HEK293 (cell line): ENCODE results near the gene RNASE8.

ENCODE experiments used
- CTCF ChIA-PET: fragments of 350-600 bp; formaldehyde crosslinking; extraction: SDS; loops from one replicate; lab custom pipeline; 2021; ENCODE audit warnings: antibody characterized with exemption; lab: Yijun Ruan, JAX
- POLR2A ChIA-PET: fragments of 300-600 bp; formaldehyde crosslinking; extraction: SDS; loops from one replicate; lab custom pipeline; 2020; ENCODE audit warnings: antibody characterized with exemption, inconsistent platforms; lab: Yijun Ruan, JAX
- H3K27ac ChIP-seq: fragments of 200-500 bp; sonication (Bioruptor generic); 2 replicates; pipeline ENCODE4 v1.5.1; 2014; ENCODE audit warnings: low read depth, low read length, control low read depth, inconsistent platforms; ENCODE audit errors: extremely low read depth
- H3K36me3 ChIP-seq, 2 experiments: fragments of 200-500 bp in 1 of 2; sonication (Bioruptor generic) in 1 of 2; 1 replicate in 1 of 2; 2 replicates in 1 of 2; pipeline ENCODE4 v1.5.1; 2014 to 2017; ENCODE audit warnings: inconsistent platforms in 2 of 2, low read length in 2 of 2; ENCODE audit not compliant: control insufficient read depth in 2 of 2, insufficient read depth in 1 of 2
- H3K4me1 ChIP-seq: fragments of 200-500 bp; sonication (Bioruptor generic); 2 replicates; pipeline ENCODE4 v1.5.1; 2014; ENCODE audit warnings: mild to moderate bottlenecking, low read length, inconsistent platforms; ENCODE audit not compliant: control insufficient read depth, insufficient read depth
- H3K4me3 ChIP-seq: 2 replicates; pipeline ENCODE4 v1.5.1; 2011; ENCODE audit warnings: low read depth, mild to moderate bottlenecking, control low read depth, low read length, moderate library complexity
- H3K9me3 ChIP-seq: fragments of 200-500 bp; sonication (Bioruptor generic); 2 replicates; pipeline ENCODE4 v1.5.1; 2014; ENCODE audit warnings: low read depth, low read length, inconsistent platforms; ENCODE audit not compliant: control insufficient read depth, insufficient read depth
- GLI2 ChIP-seq: fragments of 450-650 bp; formaldehyde crosslinking; IDR thresholded peaks from 2 replicates; pipeline ENCODE4; 2017; ENCODE audit warnings: missing biosample characterization, missing genetic modification characterization, low read depth, borderline replicate concordance
- IKZF3 ChIP-seq: fragments of 450-650 bp; IDR thresholded peaks from 2 replicates; pipeline ENCODE4 v1.5.0; 2018; ENCODE audit warnings: missing biosample characterization, mild to moderate bottlenecking, missing genetic modification characterization, moderate library complexity
- KLF1 ChIP-seq: fragments of 450-650 bp; formaldehyde crosslinking; IDR thresholded peaks from 2 replicates; pipeline ENCODE4 v1.5.1; 2016; ENCODE audit warnings: missing biosample characterization, missing genetic modification characterization
- SETDB1 ChIP-seq: IDR thresholded peaks from one replicate; pipeline ENCODE4 v1.6.1; 2017; ENCODE audit warnings: mild to moderate bottlenecking, low read length, moderate library complexity, mixed read lengths; ENCODE audit not compliant: insufficient read length
- TRIM28 ChIP-seq: IDR thresholded peaks from 2 replicates; pipeline ENCODE4 v1.6.1; 2011; ENCODE audit warnings: low read length, control low read depth, borderline replicate concordance
- WT1 ChIP-seq: fragments of 450-650 bp; formaldehyde crosslinking; IDR thresholded peaks from 2 replicates; pipeline ENCODE4 v1.5.1; 2016; ENCODE audit warnings: missing biosample characterization, missing genetic modification characterization
- ZBTB11 ChIP-seq: fragments of 450-650 bp; formaldehyde crosslinking; conservative IDR thresholded peaks from 2 replicates; pipeline ENCODE4 v1.5.1; 2016; ENCODE audit warnings: low read depth, missing biosample characterization, missing genetic modification characterization
- ZBTB17 ChIP-seq: fragments of 450-650 bp; formaldehyde crosslinking; IDR thresholded peaks from 2 replicates; pipeline ENCODE4 v1.5.1; 2016; ENCODE audit warnings: missing biosample characterization, missing genetic modification characterization
- ZNF10 ChIP-seq: fragments of 450-650 bp; formaldehyde crosslinking; IDR thresholded peaks from 2 replicates; pipeline ENCODE4 v1.5.1; 2017; ENCODE audit warnings: missing biosample characterization, missing genetic modification characterization
- ZNF140 ChIP-seq: fragments of 450-650 bp; formaldehyde crosslinking; IDR thresholded peaks from 2 replicates; pipeline ENCODE4 v1.5.1; 2016; ENCODE audit warnings: missing biosample characterization, missing genetic modification characterization
- ZNF394 ChIP-seq: fragments of 450-650 bp; formaldehyde crosslinking; IDR thresholded peaks from 2 replicates; pipeline ENCODE4 v1.5.1; 2016; ENCODE audit warnings: missing biosample characterization, missing genetic modification characterization, mild to moderate bottlenecking, moderate library complexity, borderline replicate concordance
- ZNF623 ChIP-seq: fragments of 450-650 bp; formaldehyde crosslinking; IDR thresholded peaks from 2 replicates; pipeline ENCODE4 v1.5.1; 2016; ENCODE audit warnings: missing biosample characterization, missing genetic modification characterization
- ZNF654 ChIP-seq: fragments of 450-650 bp; formaldehyde crosslinking; IDR thresholded peaks from 2 replicates; pipeline ENCODE4 v1.5.1; 2016; ENCODE audit warnings: low read depth, missing biosample characterization, missing genetic modification characterization
- ZNF707 ChIP-seq: fragments of 450-650 bp; formaldehyde crosslinking; IDR thresholded peaks from 2 replicates; pipeline ENCODE4 v1.5.1; 2016; ENCODE audit warnings: missing biosample characterization, missing genetic modification characterization
- ZSCAN30 ChIP-seq: fragments of 450-650 bp; IDR thresholded peaks from 2 replicates; pipeline ENCODE4 v1.5.1; 2018; ENCODE audit warnings: missing biosample characterization, mild to moderate bottlenecking, missing genetic modification characterization, moderate library complexity
- TF ChIP-seq, protein P1 (sequence below): fragments of 450-650 bp; formaldehyde crosslinking; IDR thresholded peaks from 2 replicates; pipeline ENCODE4 v1.5.1; 2016; ENCODE audit warnings: missing biosample characterization, missing genetic modification characterization
- TF ChIP-seq, protein P2 (sequence below): fragments of 450-650 bp; formaldehyde crosslinking; IDR thresholded peaks from 2 replicates; pipeline ENCODE4 v1.5.1; 2016; ENCODE audit warnings: missing biosample characterization, missing genetic modification characterization
- TF ChIP-seq, protein P3 (sequence below): fragments of 450-650 bp; formaldehyde crosslinking; IDR thresholded peaks from 2 replicates; pipeline ENCODE4 v1.5.1; 2016; ENCODE audit warnings: missing biosample characterization, missing genetic modification characterization

The RNASE8 gene

DNA sequence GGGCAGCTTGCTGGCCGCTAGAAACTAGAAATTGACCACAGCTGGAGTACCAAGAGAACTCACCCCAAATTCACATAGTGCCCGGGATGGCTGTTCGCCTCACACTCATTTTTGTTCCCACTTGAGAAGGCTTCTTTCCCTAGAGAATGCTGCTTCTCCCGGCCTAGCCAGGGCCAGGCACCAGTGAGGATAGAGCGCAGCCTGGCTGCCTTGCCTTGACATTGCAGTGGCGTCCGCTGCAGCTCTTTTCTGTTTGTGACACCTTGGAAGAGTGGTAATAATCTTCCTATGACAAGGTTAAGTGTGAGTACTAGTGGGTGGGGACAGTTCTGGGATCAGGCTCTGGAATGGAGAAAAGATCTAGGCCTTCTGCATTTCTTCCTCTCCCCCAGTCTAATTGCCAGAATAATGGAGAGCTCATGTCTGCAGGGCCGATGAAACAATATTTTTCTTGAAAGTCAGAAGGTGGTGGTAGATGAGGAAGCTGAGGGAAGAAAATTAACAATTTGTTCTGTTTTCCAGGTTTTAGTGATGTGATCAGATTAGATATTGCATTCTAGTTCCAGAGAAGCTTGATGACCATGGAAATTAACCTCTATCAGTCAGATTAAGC is 46.9 kb downstream of the RNASE8 start:
- CTCF ChIA-PET = interaction anchor here (0.6 to 10.4 kb wide), 40 partner anchors 8 to 1226 kb away, joined by 3 to 175 read pairs (median 5); partner anchors contain the start of gene ARHGEF40
- H3K9me3 ChIP-seq = no peaks in the 10 kb centered on the region
- TF ChIP-seq, protein P1, sequence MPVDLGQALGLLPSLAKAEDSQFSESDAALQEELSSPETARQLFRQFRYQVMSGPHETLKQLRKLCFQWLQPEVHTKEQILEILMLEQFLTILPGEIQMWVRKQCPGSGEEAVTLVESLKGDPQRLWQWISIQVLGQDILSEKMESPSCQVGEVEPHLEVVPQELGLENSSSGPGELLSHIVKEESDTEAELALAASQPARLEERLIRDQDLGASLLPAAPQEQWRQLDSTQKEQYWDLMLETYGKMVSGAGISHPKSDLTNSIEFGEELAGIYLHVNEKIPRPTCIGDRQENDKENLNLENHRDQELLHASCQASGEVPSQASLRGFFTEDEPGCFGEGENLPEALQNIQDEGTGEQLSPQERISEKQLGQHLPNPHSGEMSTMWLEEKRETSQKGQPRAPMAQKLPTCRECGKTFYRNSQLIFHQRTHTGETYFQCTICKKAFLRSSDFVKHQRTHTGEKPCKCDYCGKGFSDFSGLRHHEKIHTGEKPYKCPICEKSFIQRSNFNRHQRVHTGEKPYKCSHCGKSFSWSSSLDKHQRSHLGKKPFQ (tag by site-specific recombination) = peak; percentile 81
- TF ChIP-seq TRIM28 (0 out of 2 replicates have a peak, but pooled peaks have one; percentile 48), ZBTB17 (tag by site-specific recombination) (peak; percentile 60), ZNF623 (tag by site-specific recombination) (no peak), WT1 (tag by site-specific recombination) (no peak), ZNF10 (tag by site-specific recombination) (0 out of 2 replicates have a peak, but pooled peaks have one; percentile 16), ZNF394 (tag by site-specific recombination) (peak; percentile 75), ZBTB11 (tag by site-specific recombination) (peak; percentile 14; the same call in 1 of the 2 replicates), IKZF3 (tag by site-specific recombination) (peak; percentile 89), ZNF654 (tag by site-specific recombination) (peak; percentile 85), ZSCAN30 (tag by site-specific recombination) (peak; percentile 9; the same call in 1 of the 2 replicates), GLI2 (tag by site-specific recombination) (no peak)
- TF ChIP-seq, protein P2, sequence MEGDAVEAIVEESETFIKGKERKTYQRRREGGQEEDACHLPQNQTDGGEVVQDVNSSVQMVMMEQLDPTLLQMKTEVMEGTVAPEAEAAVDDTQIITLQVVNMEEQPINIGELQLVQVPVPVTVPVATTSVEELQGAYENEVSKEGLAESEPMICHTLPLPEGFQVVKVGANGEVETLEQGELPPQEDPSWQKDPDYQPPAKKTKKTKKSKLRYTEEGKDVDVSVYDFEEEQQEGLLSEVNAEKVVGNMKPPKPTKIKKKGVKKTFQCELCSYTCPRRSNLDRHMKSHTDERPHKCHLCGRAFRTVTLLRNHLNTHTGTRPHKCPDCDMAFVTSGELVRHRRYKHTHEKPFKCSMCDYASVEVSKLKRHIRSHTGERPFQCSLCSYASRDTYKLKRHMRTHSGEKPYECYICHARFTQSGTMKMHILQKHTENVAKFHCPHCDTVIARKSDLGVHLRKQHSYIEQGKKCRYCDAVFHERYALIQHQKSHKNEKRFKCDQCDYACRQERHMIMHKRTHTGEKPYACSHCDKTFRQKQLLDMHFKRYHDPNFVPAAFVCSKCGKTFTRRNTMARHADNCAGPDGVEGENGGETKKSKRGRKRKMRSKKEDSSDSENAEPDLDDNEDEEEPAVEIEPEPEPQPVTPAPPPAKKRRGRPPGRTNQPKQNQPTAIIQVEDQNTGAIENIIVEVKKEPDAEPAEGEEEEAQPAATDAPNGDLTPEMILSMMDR (tag by site-specific recombination) = peak; percentile 86
- TF ChIP-seq, all 188 proteins: peak for 10
- peak overlapping the region; percentile 49 for H3K4me3 ChIP-seq
- H3K36me3 ChIP-seq = no peaks in the 10 kb centered on the region
- POLR2A ChIA-PET = interaction anchor here (0.5 to 3.2 kb wide), 8 partner anchors 9 to 90 kb away, joined by 3 to 29 read pairs (median 8); partner anchors contain the start of gene ARHGEF40
- peak overlapping the region; percentile 99 for H3K27ac ChIP-seq
- peaks cover 18% of the 10 kb centered on the region for H3K4me1 ChIP-seq

GRCh38 chr14:21105095-21105494 is 47.5 kb downstream of the RNASE8 start:
- Histone ChIP-seq H3K36me3 (no peaks in the 10 kb centered on the region), H3K4me3 (no peak overlapping the region), H3K9me3 (no peaks in the 10 kb centered on the region), H3K27ac (peak overlapping the region; percentile 99; the same call in 1 of the 2 replicates), H3K4me1 (peaks cover 16% of the 10 kb centered on the region)
- POLR2A ChIA-PET = interaction anchor here (0.5 to 3.2 kb wide), 8 partner anchors 9 to 90 kb away, joined by 3 to 29 read pairs (median 8); partner anchors contain the start of gene ARHGEF40
- CTCF ChIA-PET = interaction anchor here (0.6 to 10.4 kb wide), 31 partner anchors 8 to 1227 kb away, joined by 3 to 175 read pairs (median 6); partner anchors contain the start of gene ARHGEF40
- TF ChIP-seq, protein P3, sequence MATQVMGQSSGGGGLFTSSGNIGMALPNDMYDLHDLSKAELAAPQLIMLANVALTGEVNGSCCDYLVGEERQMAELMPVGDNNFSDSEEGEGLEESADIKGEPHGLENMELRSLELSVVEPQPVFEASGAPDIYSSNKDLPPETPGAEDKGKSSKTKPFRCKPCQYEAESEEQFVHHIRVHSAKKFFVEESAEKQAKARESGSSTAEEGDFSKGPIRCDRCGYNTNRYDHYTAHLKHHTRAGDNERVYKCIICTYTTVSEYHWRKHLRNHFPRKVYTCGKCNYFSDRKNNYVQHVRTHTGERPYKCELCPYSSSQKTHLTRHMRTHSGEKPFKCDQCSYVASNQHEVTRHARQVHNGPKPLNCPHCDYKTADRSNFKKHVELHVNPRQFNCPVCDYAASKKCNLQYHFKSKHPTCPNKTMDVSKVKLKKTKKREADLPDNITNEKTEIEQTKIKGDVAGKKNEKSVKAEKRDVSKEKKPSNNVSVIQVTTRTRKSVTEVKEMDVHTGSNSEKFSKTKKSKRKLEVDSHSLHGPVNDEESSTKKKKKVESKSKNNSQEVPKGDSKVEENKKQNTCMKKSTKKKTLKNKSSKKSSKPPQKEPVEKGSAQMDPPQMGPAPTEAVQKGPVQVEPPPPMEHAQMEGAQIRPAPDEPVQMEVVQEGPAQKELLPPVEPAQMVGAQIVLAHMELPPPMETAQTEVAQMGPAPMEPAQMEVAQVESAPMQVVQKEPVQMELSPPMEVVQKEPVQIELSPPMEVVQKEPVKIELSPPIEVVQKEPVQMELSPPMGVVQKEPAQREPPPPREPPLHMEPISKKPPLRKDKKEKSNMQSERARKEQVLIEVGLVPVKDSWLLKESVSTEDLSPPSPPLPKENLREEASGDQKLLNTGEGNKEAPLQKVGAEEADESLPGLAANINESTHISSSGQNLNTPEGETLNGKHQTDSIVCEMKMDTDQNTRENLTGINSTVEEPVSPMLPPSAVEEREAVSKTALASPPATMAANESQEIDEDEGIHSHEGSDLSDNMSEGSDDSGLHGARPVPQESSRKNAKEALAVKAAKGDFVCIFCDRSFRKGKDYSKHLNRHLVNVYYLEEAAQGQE (tag by site-specific recombination) = no peak
- no peak for TF ChIP-seq ZNF140 (tag by site-specific recombination)
- no peak for TF ChIP-seq ZNF707
- TF ChIP-seq SETDB1 = no peak
- TF ChIP-seq KLF1 (tag by site-specific recombination) = no peak
